HAP-1 (cell line): ENCODE results near the gene RSPH3.
A peak's percentile ranks its signal among the peaks of the same experiment; 100 is the strongest.
"Not testable (repeated sequence)": the region's sequence is repeated elsewhere in the genome, so short reads cannot be mapped to it uniquely, and the experiment has no call there.

Experiments
- DNase-seq, 2 experiments: peaks; one replicate each; pipeline ENCODE4 v3.0.0-alpha.2; 2016 to 2020; ENCODE audit warnings: low spot score in 2 of 2
- H3K27me3 ChIP-seq: fragments of 250-450 bp; sonication (Bioruptor Pico); 2 replicates; pipeline ENCODE4 v1.5.1; 2020; ENCODE audit warnings: low read depth, mild to moderate bottlenecking, moderate library complexity
- H3K36me3 ChIP-seq: fragments of 250-450 bp; sonication (Bioruptor Pico); replicated peaks from 2 replicates; pipeline ENCODE4 v1.5.1; 2020; ENCODE audit warnings: mild to moderate bottlenecking
- H3K4me1 ChIP-seq: fragments of 250-450 bp; sonication (Bioruptor Pico); 2 replicates; pipeline ENCODE4 v1.5.1; 2020; ENCODE audit warnings: mild to moderate bottlenecking
- H3K4me3 ChIP-seq: fragments of 250-450 bp; sonication (Bioruptor Pico); 2 replicates; pipeline ENCODE4 v1.5.1; 2020; ENCODE audit warnings: mild to moderate bottlenecking, moderate library complexity
- H3K9me3 ChIP-seq: fragments of 250-450 bp; sonication (Bioruptor Pico); 2 replicates; pipeline ENCODE4 v1.5.1; 2020; ENCODE audit warnings: mild to moderate bottlenecking, moderate library complexity
- in situ Hi-C: fragments of 300-500 bp; cut with MboI; formaldehyde crosslinking; loops from 3 replicates; pipeline ENCODE4 v1.14.3; 2020; ENCODE audit warnings: low sequenced_read_pairs, inconsistent platforms, mixed read lengths

RSPH3 gene

GRCh38 chr6:158972241-158973233 is 27.5 kb downstream of the RSPH3 start:
- in situ Hi-C loops, result loop anchor here (10.0 to 25.0 kb wide), 2 partner anchors 185 to 268 kb away; no protein-coding TSS in a partner anchor
- H3K4me1 ChIP-seq, result no peaks in the 10 kb centered on the region
- H3K9me3 ChIP-seq, result no peaks in the 10 kb centered on the region; the same call in 1 of the 2 replicates
- H3K27me3 ChIP-seq, result no peaks in the 10 kb centered on the region
- H3K36me3 ChIP-seq, result no peaks in the 10 kb centered on the region
- H3K4me3 ChIP-seq, result no peak overlapping the region
- peak in 1 of 2 experiments; percentile 81 for DNase-seq

- Histone ChIP-seq H3K36me3 (no peaks in the 10 kb centered on the region), H3K4me3 (no peak overlapping the region), H3K4me1 (no peaks in the 10 kb centered on the region), H3K9me3 (no peaks in the 10 kb centered on the region; the same call in 1 of the 2 replicates), H3K27me3 (no peaks in the 10 kb centered on the region)
- DNase-seq, result no peak
- in situ Hi-C loops, result loop anchor here (10.0 to 25.0 kb wide), 2 partner anchors 183 to 266 kb away; no protein-coding TSS in a partner anchor
Measured at GRCh38 chr6:158970640-158971275, 29.2 kb downstream of the RSPH3 start.

GRCh38 chr6:158969148-158969547 is 30.9 kb downstream of the RSPH3 start:
- in situ Hi-C loops, result loop anchor here (25.0 kb wide), 1 partner anchor 182 kb away; no protein-coding TSS in a partner anchor
- no peaks in the 10 kb centered on the region for H3K27me3 ChIP-seq
- H3K9me3 ChIP-seq, result no peaks in the 10 kb centered on the region; the same call in 1 of the 2 replicates

GRCh38 chr6:158963020-158963808 is 36.8 kb downstream of the RSPH3 start:
- Histone ChIP-seq H3K9me3 (no peaks in the 10 kb centered on the region; the same call in 1 of the 2 replicates), H3K36me3 (no peaks in the 10 kb centered on the region), H3K4me3 (no peak overlapping the region), H3K27me3 (no peaks in the 10 kb centered on the region), H3K4me1 (no peaks in the 10 kb centered on the region)
- in situ Hi-C loops, result loop anchor here (25.0 kb wide), 1 partner anchor 176 kb away; no protein-coding TSS in a partner anchor
- no peak for DNase-seq

More at GRCh38 chr6:158969148-158969547, 30.9 kb downstream of the RSPH3 start:
- no peak overlapping the region for H3K4me3 ChIP-seq
- no peak for DNase-seq
- H3K4me1 ChIP-seq, result no peaks in the 10 kb centered on the region
- no peaks in the 10 kb centered on the region for H3K36me3 ChIP-seq

GRCh38 chr6:158962371-158962770 is 37.6 kb downstream of the RSPH3 start:
- in situ Hi-C loops, result loop anchor here (25.0 kb wide), 1 partner anchor 175 kb away; no protein-coding TSS in a partner anchor
- no peak for DNase-seq
- no peaks in the 10 kb centered on the region for H3K27me3 ChIP-seq
- H3K4me3 ChIP-seq, result no peak overlapping the region
- no peaks in the 10 kb centered on the region for H3K9me3 ChIP-seq
- no peaks in the 10 kb centered on the region for H3K4me1 ChIP-seq
- H3K36me3 ChIP-seq, result no peaks in the 10 kb centered on the region

- Histone ChIP-seq H3K9me3 (no peaks in the 10 kb centered on the region), H3K36me3 (0 out of 2 replicates have a peak, but pooled peaks cover 2% of the 10 kb centered on the region), H3K27me3 (no peaks in the 10 kb centered on the region), H3K4me3 (no peak overlapping the region), H3K4me1 (no peaks in the 10 kb centered on the region)
- DNase-seq, result no peak
- in situ Hi-C loops, result loop anchor here (25.0 kb wide), 1 partner anchor 173 kb away; no protein-coding TSS in a partner anchor
Measured at GRCh38 chr6:158960026-158960425, 40.0 kb downstream of the RSPH3 start.

- Histone ChIP-seq H3K27me3 (no peaks in the 10 kb centered on the region), H3K4me3 (no peak overlapping the region), H3K36me3 (0 out of 2 replicates have a peak, but pooled peaks cover 2% of the 10 kb centered on the region), H3K4me1 (no peaks in the 10 kb centered on the region), H3K9me3 (no peaks in the 10 kb centered on the region)
- in situ Hi-C loops, result loop anchor here (25.0 kb wide), 1 partner anchor 172 kb away; no protein-coding TSS in a partner anchor
- no peak for DNase-seq
Measured at GRCh38 chr6:158959552-158959951, 40.5 kb downstream of the RSPH3 start.

GRCh38 chr6:158958504-158959386 is 41.3 kb downstream of the RSPH3 start:
- Histone ChIP-seq H3K4me1 (no peaks in the 10 kb centered on the region), H3K36me3 (0 out of 2 replicates have a peak, but pooled peaks cover 2% of the 10 kb centered on the region), H3K27me3 (no peaks in the 10 kb centered on the region), H3K9me3 (no peaks in the 10 kb centered on the region), H3K4me3 (no peak overlapping the region)
- in situ Hi-C loops, result loop anchor here (25.0 kb wide), 1 partner anchor 171 kb away; no protein-coding TSS in a partner anchor
- no peak for DNase-seq

- no peaks in the 10 kb centered on the region for H3K4me1 ChIP-seq
- no peak for DNase-seq
- 0 out of 2 replicates have a peak, but pooled peaks cover 2% of the 10 kb centered on the region for H3K36me3 ChIP-seq
- no peaks in the 10 kb centered on the region for H3K27me3 ChIP-seq
- in situ Hi-C loops, result loop anchor here (25.0 kb wide), 1 partner anchor 168 kb away; no protein-coding TSS in a partner anchor
- no peak overlapping the region for H3K4me3 ChIP-seq
- no peaks in the 10 kb centered on the region for H3K9me3 ChIP-seq
Measured at GRCh38 chr6:158955255-158955654, 44.7 kb downstream of the RSPH3 start.

- no peak for DNase-seq
- H3K9me3 ChIP-seq, result no peaks in the 10 kb centered on the region
- no peaks in the 10 kb centered on the region for H3K4me1 ChIP-seq
- in situ Hi-C loops, result loop anchor here (25.0 kb wide), 1 partner anchor 167 kb away; no protein-coding TSS in a partner anchor
- 0 out of 2 replicates have a peak, but pooled peaks cover 2% of the 10 kb centered on the region for H3K36me3 ChIP-seq
- no peaks in the 10 kb centered on the region for H3K27me3 ChIP-seq
- no peak overlapping the region for H3K4me3 ChIP-seq
Measured at GRCh38 chr6:158954753-158955152, 45.2 kb downstream of the RSPH3 start.

- H3K4me1 ChIP-seq, H3K27me3 ChIP-seq, DNase-seq, H3K9me3 ChIP-seq, H3K4me3 ChIP-seq, H3K36me3 ChIP-seq: not testable (repeated sequence)
- in situ Hi-C loops, result loop anchor here (25.0 kb wide), 1 partner anchor 165 kb away; no protein-coding TSS in a partner anchor
Measured at GRCh38 chr6:158952011-158952410, 48.0 kb downstream of the RSPH3 start.

GRCh38 chr6:158951565-158951964 is 48.4 kb downstream of the RSPH3 start:
- not testable (repeated sequence) for H3K4me3 ChIP-seq, DNase-seq, H3K4me1 ChIP-seq, H3K27me3 ChIP-seq, H3K36me3 ChIP-seq, H3K9me3 ChIP-seq
- in situ Hi-C loops, result loop anchor here (25.0 kb wide), 1 partner anchor 164 kb away; no protein-coding TSS in a partner anchor
